22Rv1 (cell line): Measurements from ENCODE around the gene CDC20.
A peak's percentile ranks its signal among the peaks of the same experiment; 100 is the strongest.

Source experiments
- H3K27ac ChIP-seq: fragments of 450-650 bp; 2 replicates; pipeline ENCODE4 v1.5.1; 2017
- ZFX ChIP-seq: fragments of 450-650 bp; IDR thresholded peaks from 2 replicates; pipeline ENCODE4 v1.6.1; 2017; ENCODE audit warnings: antibody characterized with exemption, borderline replicate concordance
- TF ChIP-seq, protein P1 (sequence below): fragments of 450-650 bp; IDR thresholded peaks from 2 replicates; pipeline ENCODE4 v1.5.1; 2017; ENCODE audit warnings: mild to moderate bottlenecking

CDC20 gene

DNA sequence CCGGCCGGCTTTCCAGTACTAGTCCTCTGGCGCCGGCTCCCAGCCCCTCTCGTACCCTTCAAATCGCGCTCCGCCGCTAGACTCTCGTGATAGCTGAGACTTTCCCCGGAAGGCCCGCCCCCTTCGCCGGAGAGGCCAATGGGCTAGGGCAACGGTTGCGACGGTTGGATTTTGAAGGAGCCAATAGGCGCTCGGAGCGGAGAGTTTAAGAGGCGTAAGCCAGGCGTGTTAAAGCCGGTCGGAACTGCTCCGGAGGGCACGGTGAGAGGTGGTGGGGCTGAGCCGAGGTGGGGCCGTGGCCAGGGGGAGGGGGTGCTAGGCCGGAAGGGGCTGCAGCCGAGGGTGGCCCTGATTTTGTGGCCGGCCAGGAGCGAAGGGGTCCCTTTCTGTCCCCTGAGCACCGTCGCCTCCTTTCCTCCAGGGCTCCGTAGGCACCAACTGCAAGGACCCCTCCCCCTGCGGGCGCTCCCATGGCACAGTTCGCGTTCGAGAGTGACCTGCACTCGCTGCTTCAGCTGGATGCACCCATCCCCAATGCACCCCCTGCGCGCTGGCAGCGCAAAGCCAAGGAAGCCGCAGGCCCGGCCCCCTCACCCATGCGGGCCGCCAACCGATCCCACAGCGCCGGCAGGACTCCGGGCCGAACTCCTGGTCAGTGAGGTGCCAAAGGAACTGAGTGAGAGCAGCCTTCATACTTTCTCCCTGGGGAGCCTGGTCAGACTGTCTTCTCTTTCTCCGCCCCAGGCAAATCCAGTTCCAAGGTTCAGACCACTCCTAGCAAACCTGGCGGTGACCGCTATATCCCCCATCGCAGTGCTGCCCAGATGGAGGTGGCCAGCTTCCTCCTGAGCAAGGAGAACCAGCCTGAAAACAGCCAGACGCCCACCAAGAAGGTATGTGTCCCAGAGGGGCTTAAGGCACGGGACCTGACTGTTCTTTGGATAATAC is at the start of gene CDC20:
Gene CDC20, plus strand, starts transcription at position 236 of the 948 bp plus-strand sequence. Its CDS starts 235 bp downstream, at position 471.
- TF ChIP-seq, protein P1, sequence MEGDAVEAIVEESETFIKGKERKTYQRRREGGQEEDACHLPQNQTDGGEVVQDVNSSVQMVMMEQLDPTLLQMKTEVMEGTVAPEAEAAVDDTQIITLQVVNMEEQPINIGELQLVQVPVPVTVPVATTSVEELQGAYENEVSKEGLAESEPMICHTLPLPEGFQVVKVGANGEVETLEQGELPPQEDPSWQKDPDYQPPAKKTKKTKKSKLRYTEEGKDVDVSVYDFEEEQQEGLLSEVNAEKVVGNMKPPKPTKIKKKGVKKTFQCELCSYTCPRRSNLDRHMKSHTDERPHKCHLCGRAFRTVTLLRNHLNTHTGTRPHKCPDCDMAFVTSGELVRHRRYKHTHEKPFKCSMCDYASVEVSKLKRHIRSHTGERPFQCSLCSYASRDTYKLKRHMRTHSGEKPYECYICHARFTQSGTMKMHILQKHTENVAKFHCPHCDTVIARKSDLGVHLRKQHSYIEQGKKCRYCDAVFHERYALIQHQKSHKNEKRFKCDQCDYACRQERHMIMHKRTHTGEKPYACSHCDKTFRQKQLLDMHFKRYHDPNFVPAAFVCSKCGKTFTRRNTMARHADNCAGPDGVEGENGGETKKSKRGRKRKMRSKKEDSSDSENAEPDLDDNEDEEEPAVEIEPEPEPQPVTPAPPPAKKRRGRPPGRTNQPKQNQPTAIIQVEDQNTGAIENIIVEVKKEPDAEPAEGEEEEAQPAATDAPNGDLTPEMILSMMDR, result no peak
- no peak for TF ChIP-seq ZFX
- peak within 1 kb of the TSS; percentile 95 for H3K27ac ChIP-seq

DNA sequence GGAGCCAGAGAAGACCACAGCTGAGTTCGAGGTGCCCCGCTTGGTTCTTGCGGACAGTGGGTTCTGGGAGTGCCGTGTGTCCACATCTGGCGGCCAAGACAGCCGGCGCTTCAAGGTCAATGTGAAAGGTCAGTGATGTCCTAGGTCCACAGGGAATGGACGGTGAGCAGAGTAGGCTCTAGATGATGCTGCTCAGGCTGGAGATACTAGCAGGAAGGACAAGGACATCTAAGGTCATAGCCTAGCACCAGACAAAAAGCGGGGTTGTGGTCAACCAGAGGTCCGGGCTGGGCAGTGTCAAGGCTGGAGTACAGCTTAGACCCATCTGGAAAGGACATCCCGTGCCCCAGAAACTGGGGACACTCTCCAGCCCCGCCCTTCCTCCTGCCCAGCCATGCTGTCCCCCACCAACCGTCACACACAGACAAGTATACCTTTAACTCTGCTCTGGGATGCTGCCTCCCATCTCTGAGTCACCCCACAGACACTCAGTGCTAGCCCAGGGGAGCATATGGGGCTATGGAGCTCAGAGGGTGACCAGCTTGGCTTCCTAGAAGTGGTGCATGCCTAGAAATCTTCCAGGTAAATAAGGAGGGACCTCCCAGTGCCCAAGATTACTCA is 49.3 kb upstream of the CDC20 start:
- no peak overlapping the region for H3K27ac ChIP-seq
- no peak for TF ChIP-seq ZFX
- TF ChIP-seq, protein P1, result no peak

DNA sequence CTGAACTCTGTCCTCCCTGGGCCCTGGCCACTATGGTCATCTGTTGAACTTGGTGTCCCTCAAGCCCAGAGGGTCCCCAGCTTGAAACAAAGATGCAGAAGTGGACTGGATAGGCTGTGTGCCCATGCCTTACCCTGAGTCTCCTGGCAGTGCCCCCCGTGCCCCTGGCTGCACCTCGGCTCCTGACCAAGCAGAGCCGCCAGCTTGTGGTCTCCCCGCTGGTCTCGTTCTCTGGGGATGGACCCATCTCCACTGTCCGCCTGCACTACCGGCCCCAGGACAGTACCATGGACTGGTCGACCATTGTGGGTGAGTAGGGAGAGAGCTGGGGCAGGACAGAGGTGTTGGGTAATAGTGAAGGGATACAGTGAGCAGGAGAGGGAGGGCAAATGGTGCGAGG is 47.3 kb upstream of the CDC20 start:
- no peak for TF ChIP-seq ZFX
- TF ChIP-seq, protein P1, result no peak
- H3K27ac ChIP-seq, result no peak overlapping the region

DNA sequence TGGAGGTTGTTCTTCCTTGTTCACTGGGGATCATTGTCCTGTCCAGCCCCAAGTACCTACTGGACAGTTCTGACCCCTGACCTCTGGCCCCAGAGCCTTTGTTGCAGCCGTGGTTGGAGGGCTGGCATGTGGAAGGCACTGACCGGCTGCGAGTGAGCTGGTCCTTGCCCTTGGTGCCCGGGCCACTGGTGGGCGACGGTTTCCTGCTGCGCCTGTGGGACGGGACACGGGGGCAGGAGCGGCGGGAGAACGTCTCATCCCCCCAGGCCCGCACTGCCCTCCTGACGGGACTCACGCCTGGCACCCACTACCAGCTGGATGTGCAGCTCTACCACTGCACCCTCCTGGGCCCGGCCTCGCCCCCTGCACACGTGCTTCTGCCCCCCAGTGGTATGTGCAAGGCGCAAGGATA is 46.6 kb upstream of the CDC20 start:
- TF ChIP-seq ZFX, result no peak
- TF ChIP-seq, protein P1, result no peak
- H3K27ac ChIP-seq, result no peak overlapping the region

GRCh38 chr1:43312663-43313515 is 45.9 kb upstream of the CDC20 start:
- no peak overlapping the region for H3K27ac ChIP-seq
- TF ChIP-seq, protein P1, result no peak
- TF ChIP-seq ZFX, result no peak

DNA sequence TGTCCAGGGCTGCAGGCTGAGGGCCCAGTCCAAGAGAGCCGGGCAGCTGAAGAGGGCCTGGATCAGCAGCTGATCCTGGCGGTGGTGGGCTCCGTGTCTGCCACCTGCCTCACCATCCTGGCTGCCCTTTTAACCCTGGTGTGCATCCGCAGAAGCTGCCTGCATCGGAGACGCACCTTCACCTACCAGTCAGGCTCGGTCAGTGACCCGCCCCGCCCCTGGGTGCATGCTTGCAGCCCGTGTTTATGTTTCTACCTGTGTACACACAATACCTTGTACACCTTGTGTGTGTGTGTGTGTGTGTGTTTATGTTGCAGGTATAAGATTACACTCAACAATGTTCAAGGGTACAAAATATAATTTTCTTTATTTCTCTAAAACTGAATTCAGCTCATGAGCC is 45.0 kb upstream of the CDC20 start:
- no peak overlapping the region for H3K27ac ChIP-seq
- TF ChIP-seq ZFX, result no peak
- TF ChIP-seq, protein P1, result no peak
